DOHH2 (cell line): ENCODE results near the gene PGM2.

Experiments
- H3F3A ChIP-seq: fragments of 200-600 bp; sonication (generic), shearing (Covaris generic); 2 replicates; pipeline ENCODE4 v1.6.0; 2016; ENCODE audit warnings: antibody characterized with exemption, mild to moderate bottlenecking; ENCODE audit not compliant: control insufficient read depth, insufficient read depth
- H3K27ac ChIP-seq: fragments of 200-600 bp; sonication (generic); 2 replicates; pipeline ENCODE4 v1.5.1; 2014; ENCODE audit warnings: low read depth, mild to moderate bottlenecking, low read length, moderate library complexity
- H3K27me3 ChIP-seq: fragments of 200-600 bp; sonication (generic); 2 replicates; pipeline ENCODE4 v1.6.1; 2014; ENCODE audit warnings: mild to moderate bottlenecking, low read length, mixed read lengths; ENCODE audit not compliant: control insufficient read depth
- H3K36me3 ChIP-seq: fragments of 200-600 bp; sonication (generic); 2 replicates; pipeline ENCODE4 v1.6.1; 2014; ENCODE audit warnings: mild to moderate bottlenecking, low read length, moderate library complexity, mixed read lengths; ENCODE audit not compliant: control insufficient read depth
- H3K4me1 ChIP-seq: fragments of 200-600 bp; sonication (generic); 2 replicates; pipeline ENCODE4 v1.6.1; 2014; ENCODE audit warnings: mild to moderate bottlenecking, low read length, mixed read lengths; ENCODE audit not compliant: control insufficient read depth
- H3K4me2 ChIP-seq: fragments of 200-600 bp; sonication (generic); 2 replicates; pipeline ENCODE4 v1.6.0; 2014; ENCODE audit warnings: mild to moderate bottlenecking, low read length, moderate library complexity
- H3K4me3 ChIP-seq: fragments of 200-600 bp; sonication (generic); 2 replicates; pipeline ENCODE4 v1.5.1; 2014; ENCODE audit warnings: mild to moderate bottlenecking, low read length, mixed read lengths
- H3K79me2 ChIP-seq: fragments of 200-600 bp; sonication (generic); 2 replicates; pipeline ENCODE4 v1.6.1; 2014; ENCODE audit warnings: mild to moderate bottlenecking, low read length, mixed read lengths; ENCODE audit not compliant: control insufficient read depth
- H3K9me2 ChIP-seq: fragments of 200-600 bp; sonication (generic); replicated peaks from 2 replicates; pipeline ENCODE4 v1.6.1; 2014; ENCODE audit warnings: mild to moderate bottlenecking, low read length, mixed read lengths; ENCODE audit not compliant: control insufficient read depth
- H3K9me3 ChIP-seq: fragments of 200-600 bp; sonication (generic); 2 replicates; pipeline ENCODE4 v1.6.1; 2014; ENCODE audit warnings: antibody characterized with exemption, low read length, mixed read lengths; ENCODE audit not compliant: control insufficient read depth, insufficient read depth
- H4K20me1 ChIP-seq: fragments of 200-600 bp; sonication (generic); 2 replicates; pipeline ENCODE4 v1.6.0; 2014; ENCODE audit warnings: low read depth, mild to moderate bottlenecking, antibody characterized with exemption, low read length, moderate library complexity; ENCODE audit not compliant: control insufficient read depth, insufficient read depth
- EZH2phosphoT487 ChIP-seq: fragments of 200-600 bp; sonication (generic); IDR thresholded peaks from 2 replicates; pipeline ENCODE4 v1.6.1; 2017; ENCODE audit warnings: borderline replicate concordance, mild to moderate bottlenecking, antibody characterized with exemption, low read length, moderate library complexity, mixed read lengths
- TF ChIP-seq, protein P1 (sequence below): fragments of 200-600 bp; sonication (generic); IDR thresholded peaks from one replicate; pipeline ENCODE4 v1.5.1; 2014; ENCODE audit warnings: antibody characterized with exemption, mild to moderate bottlenecking, low read depth, low read length; ENCODE audit not compliant: poor library complexity, severe bottlenecking

PGM2 gene

DNA sequence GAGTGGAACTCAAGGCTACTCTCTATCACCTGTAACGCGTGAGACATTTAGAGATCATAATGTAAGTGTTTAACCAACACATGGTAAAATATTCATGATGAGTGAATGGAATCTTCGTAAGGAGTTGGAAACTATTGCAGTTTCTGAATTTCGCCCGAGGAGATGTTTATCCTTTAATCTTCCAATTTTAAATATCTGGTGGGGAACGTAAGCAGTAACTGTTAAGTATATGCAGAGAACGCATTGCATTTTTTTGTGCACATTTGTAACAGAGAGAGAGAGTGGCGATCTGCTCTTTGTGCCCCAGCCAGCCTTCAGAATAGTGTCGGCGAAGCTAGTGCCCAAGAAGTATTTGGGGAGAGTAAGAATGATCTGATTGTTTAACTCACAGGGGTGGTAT is 9.8 kb downstream of the PGM2 start:
- H3K36me3 ChIP-seq = peaks cover 77% of the 10 kb centered on the region
- H3K27me3 ChIP-seq = no peaks in the 10 kb centered on the region
- peaks cover 10% of the 10 kb centered on the region for H3K4me1 ChIP-seq
- H3K4me3 ChIP-seq = no peak overlapping the region
- H3K9me2 ChIP-seq = no peaks in the 10 kb centered on the region
- H3K4me2 ChIP-seq = no peak overlapping the region
- no peaks in the 10 kb centered on the region for H3K79me2 ChIP-seq
- H3F3A ChIP-seq = no peaks in the 10 kb centered on the region
- H4K20me1 ChIP-seq = no peaks in the 10 kb centered on the region
- H3K27ac ChIP-seq = no peak overlapping the region
- no peaks in the 10 kb centered on the region for H3K9me3 ChIP-seq
- no peak for TF ChIP-seq EZH2phosphoT487
- TF ChIP-seq, protein P1, sequence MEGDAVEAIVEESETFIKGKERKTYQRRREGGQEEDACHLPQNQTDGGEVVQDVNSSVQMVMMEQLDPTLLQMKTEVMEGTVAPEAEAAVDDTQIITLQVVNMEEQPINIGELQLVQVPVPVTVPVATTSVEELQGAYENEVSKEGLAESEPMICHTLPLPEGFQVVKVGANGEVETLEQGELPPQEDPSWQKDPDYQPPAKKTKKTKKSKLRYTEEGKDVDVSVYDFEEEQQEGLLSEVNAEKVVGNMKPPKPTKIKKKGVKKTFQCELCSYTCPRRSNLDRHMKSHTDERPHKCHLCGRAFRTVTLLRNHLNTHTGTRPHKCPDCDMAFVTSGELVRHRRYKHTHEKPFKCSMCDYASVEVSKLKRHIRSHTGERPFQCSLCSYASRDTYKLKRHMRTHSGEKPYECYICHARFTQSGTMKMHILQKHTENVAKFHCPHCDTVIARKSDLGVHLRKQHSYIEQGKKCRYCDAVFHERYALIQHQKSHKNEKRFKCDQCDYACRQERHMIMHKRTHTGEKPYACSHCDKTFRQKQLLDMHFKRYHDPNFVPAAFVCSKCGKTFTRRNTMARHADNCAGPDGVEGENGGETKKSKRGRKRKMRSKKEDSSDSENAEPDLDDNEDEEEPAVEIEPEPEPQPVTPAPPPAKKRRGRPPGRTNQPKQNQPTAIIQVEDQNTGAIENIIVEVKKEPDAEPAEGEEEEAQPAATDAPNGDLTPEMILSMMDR = no peak

DNA sequence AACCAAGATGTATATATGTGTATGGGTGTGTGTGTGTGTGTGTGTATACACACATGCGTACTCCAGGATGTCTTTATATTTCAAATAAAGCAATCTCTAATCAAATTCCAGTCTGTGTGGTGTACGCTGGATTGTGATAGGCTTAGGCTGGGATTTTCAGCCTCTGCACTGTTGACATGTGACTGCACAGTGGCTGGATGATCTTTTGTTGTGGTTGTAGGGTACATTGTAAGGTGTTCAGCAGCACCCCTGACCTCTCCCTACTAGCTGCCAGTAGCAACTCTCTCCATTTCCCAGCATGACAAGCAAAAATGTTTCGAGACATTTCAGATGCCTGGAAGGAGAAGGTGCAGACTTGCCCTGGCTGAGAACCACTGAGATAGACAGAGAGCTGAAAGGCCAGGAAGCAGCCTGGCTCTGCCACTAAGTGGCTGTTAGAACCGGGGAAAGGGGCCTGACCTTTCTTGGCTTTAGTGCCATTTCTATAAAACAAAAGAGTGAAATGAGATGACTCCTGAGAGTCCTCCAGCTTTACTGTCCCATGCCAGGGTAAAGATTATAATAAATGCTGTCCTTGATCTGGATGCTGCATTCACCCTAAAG is 10.5 kb downstream of the PGM2 start:
- no peak overlapping the region for H3K4me2 ChIP-seq
- peaks cover 76% of the 10 kb centered on the region for H3K36me3 ChIP-seq
- no peaks in the 10 kb centered on the region for H3K9me2 ChIP-seq
- no peak for TF ChIP-seq EZH2phosphoT487
- TF ChIP-seq, protein P1 = no peak
- no peaks in the 10 kb centered on the region for H3K27me3 ChIP-seq
- H3K4me1 ChIP-seq = peaks cover 10% of the 10 kb centered on the region
- H3K4me3 ChIP-seq = no peak overlapping the region
- no peaks in the 10 kb centered on the region for H3F3A ChIP-seq
- no peaks in the 10 kb centered on the region for H3K79me2 ChIP-seq
- no peak overlapping the region for H3K27ac ChIP-seq
- no peaks in the 10 kb centered on the region for H4K20me1 ChIP-seq
- no peaks in the 10 kb centered on the region for H3K9me3 ChIP-seq

DNA sequence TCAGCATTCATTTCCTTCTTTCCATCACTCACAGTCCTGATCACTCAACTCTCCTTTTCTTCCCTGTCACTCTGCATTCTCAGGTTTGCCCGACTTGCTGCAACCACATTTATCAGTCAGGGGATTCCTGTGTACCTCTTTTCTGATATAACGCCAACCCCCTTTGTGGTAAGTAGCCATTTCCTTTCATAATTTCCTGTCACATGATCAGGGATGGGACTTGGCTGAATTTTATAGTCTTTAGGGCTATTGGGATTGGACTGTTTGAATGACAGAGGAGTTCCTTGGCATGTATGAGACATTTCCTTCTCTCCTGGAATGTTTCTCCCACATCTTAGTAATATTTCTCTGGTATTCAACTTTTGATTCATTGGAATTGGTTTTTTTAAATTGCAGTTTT is 11.0 kb downstream of the PGM2 start:
- no peaks in the 10 kb centered on the region for H3K9me2 ChIP-seq
- TF ChIP-seq, protein P1 = no peak
- TF ChIP-seq EZH2phosphoT487 = no peak
- H3K4me2 ChIP-seq = no peak overlapping the region
- no peaks in the 10 kb centered on the region for H3F3A ChIP-seq
- no peaks in the 10 kb centered on the region for H4K20me1 ChIP-seq
- no peaks in the 10 kb centered on the region for H3K79me2 ChIP-seq
- peaks cover 72% of the 10 kb centered on the region for H3K36me3 ChIP-seq
- H3K4me3 ChIP-seq = no peak overlapping the region
- peaks cover 10% of the 10 kb centered on the region for H3K4me1 ChIP-seq
- no peak overlapping the region for H3K27ac ChIP-seq
- H3K27me3 ChIP-seq = no peaks in the 10 kb centered on the region
- no peaks in the 10 kb centered on the region for H3K9me3 ChIP-seq
